GM12874 (cell line): ENCODE data around the gene CCDC159.

ENCODE experiments used
- CTCF ChIP-seq: IDR thresholded peaks from 2 replicates; pipeline ENCODE4 v1.5.1; 2011; ENCODE audit warnings: low read depth, mild to moderate bottlenecking, control low read depth, low read length, moderate library complexity; ENCODE audit not compliant: insufficient read depth

CCDC159 gene

GRCh38 chr19:11401808-11402543 is 55.7 kb downstream of the CCDC159 start:
- TF ChIP-seq CTCF = no peak
